Panc1 (cell line): ENCODE data around the gene RBCK1.

ENCODE experiments used
- CTCF ChIP-seq: fragments of 450-650 bp; IDR thresholded peaks from 2 replicates; pipeline ENCODE4 v1.5.1; 2017; ENCODE audit warnings: mild to moderate bottlenecking
- POLR2AphosphoS5 ChIP-seq: IDR thresholded peaks from 2 replicates; pipeline ENCODE4 v1.6.1; 2012; ENCODE audit warnings: mild to moderate bottlenecking, low read depth, low read length, moderate library complexity
- REST ChIP-seq, 2 experiments: IDR thresholded peaks; 2 replicates each; pipeline ENCODE4 v1.6.1; 2011 to 2012; ENCODE audit warnings: low read depth in 2 of 2, control low read depth in 1 of 2, low read length in 1 of 2, mild to moderate bottlenecking in 1 of 2, moderate library complexity in 1 of 2; ENCODE audit not compliant: insufficient read depth in 1 of 2
- SIN3A ChIP-seq: IDR thresholded peaks from 2 replicates; pipeline ENCODE4 v1.6.1; 2012; ENCODE audit warnings: low read depth, mild to moderate bottlenecking, low read length, moderate library complexity, borderline replicate concordance; ENCODE audit not compliant: insufficient read depth
- TCF7L2 ChIP-seq: IDR thresholded peaks from 2 replicates; pipeline ENCODE4 v1.6.1; 2011; ENCODE audit warnings: mild to moderate bottlenecking, low read depth, low read length, inconsistent platforms

DNA sequence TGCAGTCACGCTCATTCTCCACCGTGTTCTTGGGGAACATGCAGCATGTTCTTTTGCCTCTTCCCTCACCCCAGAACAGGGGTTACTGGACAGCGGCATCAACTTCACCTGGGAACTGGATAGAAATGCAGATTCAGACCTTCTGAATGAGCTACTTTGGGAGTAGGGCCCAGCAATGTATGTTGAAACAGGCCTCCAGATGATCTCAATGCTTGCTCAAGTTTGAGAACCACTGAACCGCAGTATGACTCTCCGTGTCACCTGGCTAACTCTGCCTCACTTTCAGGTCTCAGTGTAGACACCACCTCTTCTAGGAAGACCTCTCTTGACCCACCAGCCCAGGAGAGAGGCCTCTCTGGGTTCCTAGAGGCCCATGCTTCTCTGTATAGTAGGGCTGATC is 22.7 kb upstream of the RBCK1 start:
- TF ChIP-seq CTCF = no peak
- TF ChIP-seq POLR2AphosphoS5 = no peak
- TF ChIP-seq SIN3A = no peak
- no peak for TF ChIP-seq TCF7L2
- TF ChIP-seq REST (IDR thresholded peaks at IDR 0.05; ENCODE audit: insufficient read depth in 1 of 2, low read depth in 2 of 2, low read length in 1 of 2) = no peak
